NCI-H2081 treated with DMSO at 0.1 percent for 48 hours (cell line): ENCODE results near the gene IFI27L1.

Source experiments
- DNase-seq: peaks from one replicate; lab custom pipeline; 2025; lab: John Stamatoyannopoulos, UW

Gene IFI27L1, protein sequence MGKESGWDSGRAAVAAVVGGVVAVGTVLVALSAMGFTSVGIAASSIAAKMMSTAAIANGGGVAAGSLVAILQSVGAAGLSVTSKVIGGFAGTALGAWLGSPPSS

DNA sequence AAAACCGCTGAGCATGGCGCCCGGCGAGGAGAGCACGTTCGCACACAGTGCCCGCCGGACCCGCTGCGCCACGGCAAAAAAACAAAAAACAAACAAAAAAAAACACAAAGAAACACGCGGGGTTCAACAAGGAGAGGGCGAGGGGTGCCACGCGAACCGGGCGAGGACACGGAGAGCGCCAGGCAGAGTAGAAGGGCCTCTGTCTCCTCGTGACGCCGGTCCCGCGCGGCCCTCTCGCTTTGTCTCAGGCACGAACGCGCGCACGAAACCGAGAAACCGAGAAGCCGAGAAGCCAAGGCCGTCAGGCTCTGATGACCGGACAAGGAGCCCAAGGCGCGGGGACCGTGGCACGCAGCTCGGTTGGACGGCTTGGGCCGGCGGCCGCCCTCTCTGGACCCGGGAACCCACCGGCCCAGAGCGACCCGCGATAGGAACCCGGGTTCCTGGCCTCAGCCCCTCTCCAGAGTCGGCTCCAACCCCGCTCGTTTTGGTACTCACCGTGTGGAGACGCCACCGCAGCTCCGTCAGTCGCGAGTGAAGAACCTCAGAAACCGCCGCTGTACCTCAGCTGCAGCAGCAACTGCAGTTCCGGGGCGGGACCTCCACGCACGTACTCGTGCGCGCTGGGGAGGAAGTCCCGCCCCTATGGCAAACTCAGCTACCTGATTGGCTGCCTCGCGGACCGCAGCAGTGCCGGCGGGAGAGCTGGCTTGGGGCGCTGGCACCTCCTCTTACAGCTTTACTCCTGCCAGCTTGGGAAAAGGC is at the start of gene IFI27L1, which contains the start of gene DDX24:
IFI27L1 (plus strand) TSS at position 690 of the 765 bp plus-strand sequence. CDS start 15,628 bp downstream, outside the sequence.
DDX24 (minus strand) TSS at position 582 of the 765 bp plus-strand sequence. CDS start 1,460 bp downstream, outside the sequence.
- peak; percentile 63 for DNase-seq

DNA sequence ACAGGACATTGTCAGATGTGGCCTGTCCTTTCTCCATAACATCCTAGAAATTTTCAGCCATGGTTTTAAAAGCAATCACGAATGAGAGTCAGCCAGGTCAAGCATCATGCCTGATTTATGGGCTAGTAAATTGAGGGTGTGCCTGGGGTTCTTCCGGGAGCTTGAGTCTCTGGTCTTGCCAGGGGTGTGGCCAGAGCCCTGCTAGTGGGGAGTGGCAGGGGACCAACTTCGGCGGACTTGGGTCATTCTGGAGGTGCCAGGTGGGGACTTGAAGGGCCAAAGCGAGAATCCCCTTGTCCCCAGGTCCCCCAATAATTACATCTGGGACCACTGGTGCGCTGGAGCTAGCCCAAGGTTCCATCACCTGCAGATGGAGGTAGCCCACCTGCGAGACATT is 49.2 kb upstream of the IFI27L1 start:
- DNase-seq, result no peak

DNA sequence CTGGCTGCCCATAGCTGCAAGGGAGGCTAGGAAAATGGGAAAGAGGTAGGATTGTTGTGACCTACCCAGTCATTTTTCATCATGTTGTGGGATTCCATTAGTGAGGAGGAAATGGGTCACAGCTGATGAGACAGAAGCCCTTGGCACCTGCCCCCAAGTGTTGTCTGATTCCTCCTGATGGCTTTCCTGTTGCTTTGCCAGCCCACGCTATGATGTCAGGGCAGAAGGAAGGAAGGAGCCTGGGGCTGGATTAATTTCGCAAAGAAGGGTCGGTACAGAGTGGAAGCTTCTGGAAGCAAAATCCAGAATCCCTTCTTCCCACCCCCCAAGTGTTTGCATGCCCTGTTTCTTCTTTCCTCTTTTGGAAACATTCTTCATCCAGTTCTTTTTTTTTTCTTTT is 46.2 kb upstream of the IFI27L1 start:
- DNase-seq, result no peak

DNA sequence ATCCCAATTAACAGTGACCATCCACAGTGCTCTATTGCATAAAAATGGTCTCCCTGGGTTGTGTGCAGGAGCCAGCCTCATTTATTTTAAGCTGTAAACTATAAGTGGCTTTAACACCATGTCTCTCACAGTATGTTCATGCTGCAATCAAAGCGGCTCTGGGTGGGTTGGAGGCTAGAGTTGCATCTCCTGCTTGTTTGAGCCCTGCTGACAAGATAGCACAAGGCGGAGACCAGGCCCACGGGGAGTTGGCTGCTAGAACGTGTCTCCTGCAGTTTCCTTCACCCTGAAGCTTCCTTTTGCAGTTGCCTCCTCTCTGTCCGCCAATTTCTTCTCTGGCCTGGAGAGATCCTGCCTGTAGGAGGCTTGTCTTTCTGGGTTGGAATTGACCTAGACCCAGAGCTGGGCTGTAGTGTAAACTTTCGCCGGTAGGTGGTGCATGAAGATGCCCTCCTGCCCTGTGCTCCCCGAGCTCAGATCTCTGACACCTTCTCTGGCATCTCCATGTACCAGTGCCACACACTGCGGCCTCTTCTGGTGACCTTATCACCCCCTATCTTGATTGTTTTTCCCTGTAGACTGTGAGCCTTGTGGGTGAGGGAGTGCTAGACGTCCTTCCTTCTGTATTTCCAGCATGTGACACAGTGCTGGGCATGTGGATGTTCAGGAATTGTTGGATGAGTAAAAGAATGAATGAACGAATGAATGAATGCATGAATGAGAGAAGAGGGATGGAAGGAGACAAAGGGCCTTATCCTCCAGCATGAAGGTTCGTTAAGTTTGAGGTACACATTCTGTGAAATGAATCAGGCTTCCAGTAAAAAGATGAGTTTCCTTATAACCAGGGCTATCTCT is 44.6 kb upstream of the IFI27L1 start:
- DNase-seq, result no peak

DNA sequence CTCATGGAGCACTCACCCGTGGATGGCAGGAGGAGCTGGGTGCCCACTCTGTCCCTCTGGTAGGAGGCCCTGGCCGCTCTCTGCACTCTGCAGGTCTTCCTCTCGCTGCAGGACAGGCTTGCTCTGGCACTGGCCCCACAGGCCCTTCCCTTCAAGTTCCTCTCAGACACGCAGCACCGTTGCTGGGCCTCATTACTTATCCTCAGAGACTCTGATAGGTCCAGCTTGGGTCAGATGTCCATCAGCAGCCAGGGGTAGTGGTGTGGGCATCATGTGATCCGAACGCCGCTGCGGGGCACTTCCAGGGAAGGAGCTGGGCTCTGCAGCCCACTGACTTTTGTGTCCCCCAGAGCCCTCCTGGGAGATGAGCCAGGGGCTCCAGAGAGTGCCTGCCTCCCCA is 43.2 kb upstream of the IFI27L1 start:
- DNase-seq, result no peak

DNA sequence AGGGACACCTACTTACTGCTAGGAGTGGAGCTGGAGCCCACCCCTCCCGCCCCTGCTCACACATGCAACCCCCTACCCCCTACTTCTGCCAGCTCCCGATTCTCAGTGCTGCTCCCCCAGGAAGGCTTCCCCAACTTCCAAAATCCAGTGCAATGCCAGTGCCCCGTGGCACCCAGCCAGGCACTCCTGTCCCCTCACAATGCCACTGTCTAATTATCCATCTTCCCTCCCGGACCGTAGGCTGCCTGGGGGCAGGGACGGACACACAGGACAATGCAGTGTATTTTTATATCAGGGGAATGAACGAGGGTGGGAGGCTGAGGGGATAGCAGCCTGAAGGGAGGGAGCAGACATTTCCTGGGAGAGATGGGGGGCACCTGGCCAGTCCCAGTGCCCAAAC is 42.6 kb upstream of the IFI27L1 start:
- no peak for DNase-seq

DNA sequence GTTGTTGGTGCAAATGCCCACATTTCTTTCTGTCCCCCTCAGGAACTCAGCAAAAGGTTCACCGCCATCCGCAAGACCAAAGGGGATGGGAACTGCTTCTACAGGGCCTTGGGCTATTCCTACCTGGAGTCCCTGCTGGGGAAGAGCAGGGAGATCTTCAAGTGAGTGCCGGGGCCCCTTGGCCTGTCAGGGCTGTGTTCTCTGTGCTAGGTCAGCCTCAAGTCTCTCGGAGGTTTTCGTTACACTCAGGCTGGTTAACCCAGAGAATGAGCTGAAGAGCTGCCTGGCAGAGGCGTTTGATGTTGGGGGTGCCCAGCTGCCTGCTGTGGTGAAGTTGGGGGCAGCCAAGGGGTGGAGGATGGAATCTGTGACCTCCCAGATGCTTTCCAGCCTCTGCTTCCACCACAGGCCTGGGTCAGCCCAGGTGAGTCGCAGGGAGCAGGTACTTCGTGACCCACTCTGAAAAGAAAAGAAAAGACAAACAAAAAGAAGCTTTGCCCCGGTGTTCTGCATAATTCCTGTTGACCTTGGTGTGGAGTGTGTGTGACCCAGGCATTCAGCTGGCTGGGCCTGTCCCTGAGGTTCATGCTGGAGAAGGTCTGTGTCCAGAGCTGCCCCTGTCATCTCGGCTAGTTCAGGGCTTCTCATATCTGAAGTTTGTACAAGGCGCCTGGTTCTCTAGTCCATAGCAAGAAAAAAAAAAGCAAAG is 42.0 kb upstream of the IFI27L1 start:
- no peak for DNase-seq

DNA sequence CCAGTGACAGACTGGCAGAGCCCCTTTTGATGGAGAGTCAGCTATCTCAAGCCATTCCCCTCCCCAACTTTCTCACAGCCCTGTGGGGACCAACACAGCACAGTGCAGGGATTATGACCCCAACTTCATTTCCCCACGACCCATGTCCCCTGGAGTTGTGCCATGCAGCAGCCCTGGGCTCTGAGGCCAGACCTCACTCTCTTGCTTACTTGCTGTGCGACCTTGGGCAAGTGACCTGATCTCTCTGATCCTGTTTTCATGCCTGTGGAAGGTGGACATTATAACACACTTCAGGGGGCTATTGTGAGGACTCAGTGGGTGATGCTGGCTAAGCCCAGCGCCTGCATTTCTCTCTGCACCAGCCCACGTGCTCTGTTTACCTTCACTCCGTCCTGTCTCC is 40.9 kb upstream of the IFI27L1 start:
- DNase-seq, result no peak

DNA sequence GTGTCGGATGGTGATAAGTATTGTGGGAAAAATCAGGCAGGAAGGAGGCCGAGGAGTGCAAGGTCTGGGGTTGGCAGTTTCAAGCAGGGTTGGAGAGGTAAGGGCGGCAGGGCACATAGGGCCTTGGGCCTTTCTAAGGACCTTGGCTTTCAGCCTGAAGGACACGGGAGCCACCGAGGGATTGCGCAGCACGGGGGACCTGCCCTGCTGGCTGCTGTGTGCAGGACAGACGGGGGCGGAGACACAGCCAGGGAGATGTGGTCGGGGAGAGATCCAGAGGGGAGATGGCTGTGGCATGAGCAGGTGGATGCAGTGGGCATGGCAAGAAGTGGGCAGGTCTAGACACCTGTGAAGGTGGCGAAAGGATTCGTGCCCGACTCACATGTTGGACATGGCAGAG is 40.3 kb upstream of the IFI27L1 start:
- DNase-seq, result no peak

DNA sequence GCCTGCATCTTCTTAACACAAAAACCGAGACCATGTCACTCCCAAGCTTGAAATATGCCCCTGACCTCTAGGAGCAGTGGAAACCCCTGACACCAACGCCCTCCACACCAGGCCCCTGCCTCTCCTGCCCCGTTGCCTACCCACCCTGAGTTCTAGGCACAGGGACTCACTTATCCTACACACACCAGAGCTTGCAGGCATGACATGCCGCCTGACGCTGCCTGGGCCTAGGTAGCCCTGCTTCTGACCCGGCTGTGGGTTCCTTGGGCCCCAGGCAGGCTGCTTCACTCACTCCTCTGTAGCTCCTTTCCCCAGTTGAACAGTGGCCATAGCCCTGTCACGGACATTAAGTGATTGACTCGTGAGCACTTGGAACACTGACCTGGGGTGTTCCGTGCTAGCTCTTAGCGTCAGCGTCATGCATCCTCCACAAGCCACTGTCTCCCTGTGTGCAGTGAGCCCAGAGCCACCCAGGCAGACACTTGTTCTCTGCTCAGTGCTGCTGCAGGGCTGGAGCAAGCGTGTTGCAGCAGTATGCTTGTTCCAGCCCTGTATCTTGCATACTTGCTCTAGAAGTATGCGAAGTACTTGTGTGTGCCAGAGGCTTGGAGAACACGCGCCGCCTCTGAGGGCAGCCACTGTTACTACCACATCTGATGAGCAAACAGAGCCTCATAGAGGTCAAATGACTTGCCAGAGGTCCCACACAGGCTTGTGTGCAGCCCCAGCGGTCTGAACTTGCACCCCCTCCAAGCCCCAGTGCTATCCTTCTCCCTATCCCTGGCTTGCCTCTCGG is 39.4 kb upstream of the IFI27L1 start:
- DNase-seq, result no peak

DNA sequence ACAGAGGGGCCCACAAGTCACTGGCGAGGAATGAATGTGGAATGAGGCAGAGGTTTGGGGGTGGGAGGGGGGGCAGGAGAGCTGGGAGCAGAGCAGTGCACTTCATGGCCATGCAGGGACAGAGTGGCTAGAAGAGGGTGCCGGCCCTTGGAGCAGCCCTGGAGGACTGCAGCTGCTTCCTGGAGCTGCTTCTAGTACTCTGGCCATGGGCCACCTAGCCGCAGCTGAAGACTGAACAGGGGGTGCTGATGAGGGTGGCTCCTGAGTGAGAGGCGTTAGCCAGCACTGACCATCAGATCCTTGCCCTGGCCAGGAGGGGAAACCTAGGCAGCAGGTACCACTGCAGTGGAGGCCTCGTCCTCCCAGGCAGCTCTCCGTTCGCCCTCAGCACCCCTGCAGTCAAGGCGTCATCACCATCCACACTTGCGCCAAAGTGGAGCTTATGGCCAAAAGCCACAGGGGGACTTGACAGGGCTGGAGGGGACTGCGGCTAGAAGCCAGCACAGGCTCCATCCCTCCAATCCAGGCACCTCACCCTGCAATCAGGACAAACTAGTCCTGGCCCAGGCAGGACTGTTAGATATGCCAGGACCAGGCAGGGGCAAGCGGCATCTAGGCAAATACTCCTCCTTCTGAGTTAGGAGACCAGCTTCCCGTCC is 38.5 kb upstream of the IFI27L1 start:
- no peak for DNase-seq

DNA sequence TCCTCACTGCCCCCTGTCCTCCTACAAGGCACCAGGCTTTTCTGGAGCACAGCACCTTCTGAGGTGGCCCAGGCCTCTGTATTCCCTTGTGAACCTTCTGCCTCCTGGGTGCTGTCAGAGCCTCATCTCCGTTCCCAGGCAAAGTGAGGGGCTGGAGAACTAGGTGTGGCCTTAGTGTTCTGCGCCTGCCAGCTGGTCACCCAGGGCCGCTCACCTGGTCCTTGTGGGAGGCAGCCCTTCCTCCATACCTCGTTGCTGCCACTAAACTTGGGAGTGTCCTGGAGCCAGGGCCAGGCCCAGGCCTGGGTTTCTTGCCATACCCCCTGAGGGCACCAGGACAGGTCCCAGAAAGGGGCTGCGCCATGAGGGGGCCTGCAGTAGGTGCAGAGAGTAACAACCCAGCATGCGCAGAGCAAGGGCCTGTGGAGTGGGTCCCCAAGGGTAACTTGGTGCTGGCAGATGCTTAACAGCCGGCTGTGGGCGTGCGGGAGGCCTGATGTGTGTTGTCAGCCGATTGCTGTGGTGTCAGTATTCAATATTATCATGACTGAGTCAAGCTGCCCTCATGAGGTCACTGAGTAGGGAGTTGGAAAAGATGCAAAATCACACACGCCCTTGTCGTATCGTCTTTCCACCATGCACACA is 37.9 kb upstream of the IFI27L1 start:
- DNase-seq, result no peak

DNA sequence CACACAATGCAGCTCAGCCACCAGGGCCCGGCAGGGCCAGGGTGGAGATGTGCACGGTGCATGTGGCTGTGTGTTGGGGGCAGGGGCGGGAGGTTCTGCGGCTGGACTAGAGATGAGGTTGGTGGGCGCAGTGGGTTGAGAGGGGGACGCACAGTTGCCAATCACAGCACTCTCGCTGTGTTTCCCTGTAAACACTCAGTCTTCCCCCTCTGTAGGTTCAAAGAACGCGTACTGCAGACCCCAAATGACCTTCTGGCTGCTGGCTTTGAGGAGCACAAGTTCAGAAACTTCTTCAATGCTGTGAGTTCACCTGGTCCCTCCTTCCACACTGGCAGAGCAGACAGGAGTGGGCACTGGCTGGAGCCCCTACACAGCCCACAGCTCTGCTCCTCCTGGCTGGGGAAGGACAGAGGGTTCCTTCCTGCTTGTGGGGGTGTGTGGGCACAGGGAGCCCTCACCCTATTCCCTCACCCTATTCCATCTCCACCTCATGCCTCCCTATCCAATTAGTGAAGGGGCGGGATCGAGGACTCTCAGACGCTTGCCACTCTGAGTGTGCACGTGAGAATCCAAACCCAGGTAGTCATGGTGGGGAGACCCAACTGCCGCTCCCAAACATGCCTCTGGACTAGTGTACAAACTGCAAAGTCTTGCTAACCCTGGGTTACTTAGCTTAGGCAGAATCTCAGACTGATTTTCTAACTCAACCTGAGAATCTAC is 37.2 kb upstream of the IFI27L1 start:
- no peak for DNase-seq

DNA sequence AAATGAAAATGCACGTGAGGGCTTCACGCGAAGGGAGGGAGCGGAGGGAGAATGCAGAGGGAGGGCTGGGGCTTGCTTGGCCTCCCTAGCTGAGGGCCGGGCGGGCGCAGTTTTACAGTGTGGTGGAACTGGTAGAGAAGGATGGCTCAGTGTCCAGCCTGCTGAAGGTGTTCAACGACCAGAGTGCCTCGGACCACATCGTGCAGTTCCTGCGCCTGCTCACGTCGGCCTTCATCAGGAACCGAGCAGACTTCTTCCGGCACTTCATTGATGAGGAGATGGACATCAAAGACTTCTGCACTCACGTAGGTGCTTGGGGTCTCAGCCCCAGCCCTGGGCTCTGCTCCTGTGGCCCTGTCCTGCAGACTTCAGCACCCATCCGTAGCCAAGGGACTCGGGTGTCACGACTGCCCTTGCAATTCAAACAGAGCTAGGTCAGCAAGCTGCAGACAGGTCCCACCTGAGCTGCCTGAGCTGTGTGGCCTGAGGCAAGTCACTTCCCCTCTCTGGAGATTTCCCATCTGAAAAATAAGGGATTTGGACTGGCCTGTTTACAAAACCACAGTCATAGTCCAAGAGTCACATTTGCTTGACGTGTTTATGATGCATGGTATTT is 36.5 kb upstream of the IFI27L1 start:
- no peak for DNase-seq

DNA sequence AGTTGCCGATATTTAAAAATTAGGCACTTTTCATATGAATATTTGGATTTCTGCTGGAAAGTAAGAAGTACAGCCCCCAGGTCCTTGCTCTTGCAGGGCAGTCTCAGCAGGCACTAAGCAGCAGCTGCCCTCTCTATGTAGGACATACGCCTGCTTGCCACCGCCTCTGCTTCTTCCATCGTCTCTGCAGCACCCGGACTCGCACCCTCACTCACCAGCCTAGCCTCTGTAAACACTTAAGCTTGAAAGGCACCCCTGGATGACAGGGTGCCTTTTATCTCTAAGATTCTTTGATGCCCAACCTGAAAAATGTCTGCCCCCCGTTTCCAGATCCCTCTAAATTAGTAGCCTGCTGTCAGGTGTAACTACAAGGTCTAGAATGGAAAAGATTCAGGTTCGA is 36.0 kb upstream of the IFI27L1 start:
- DNase-seq, result no peak

DNA sequence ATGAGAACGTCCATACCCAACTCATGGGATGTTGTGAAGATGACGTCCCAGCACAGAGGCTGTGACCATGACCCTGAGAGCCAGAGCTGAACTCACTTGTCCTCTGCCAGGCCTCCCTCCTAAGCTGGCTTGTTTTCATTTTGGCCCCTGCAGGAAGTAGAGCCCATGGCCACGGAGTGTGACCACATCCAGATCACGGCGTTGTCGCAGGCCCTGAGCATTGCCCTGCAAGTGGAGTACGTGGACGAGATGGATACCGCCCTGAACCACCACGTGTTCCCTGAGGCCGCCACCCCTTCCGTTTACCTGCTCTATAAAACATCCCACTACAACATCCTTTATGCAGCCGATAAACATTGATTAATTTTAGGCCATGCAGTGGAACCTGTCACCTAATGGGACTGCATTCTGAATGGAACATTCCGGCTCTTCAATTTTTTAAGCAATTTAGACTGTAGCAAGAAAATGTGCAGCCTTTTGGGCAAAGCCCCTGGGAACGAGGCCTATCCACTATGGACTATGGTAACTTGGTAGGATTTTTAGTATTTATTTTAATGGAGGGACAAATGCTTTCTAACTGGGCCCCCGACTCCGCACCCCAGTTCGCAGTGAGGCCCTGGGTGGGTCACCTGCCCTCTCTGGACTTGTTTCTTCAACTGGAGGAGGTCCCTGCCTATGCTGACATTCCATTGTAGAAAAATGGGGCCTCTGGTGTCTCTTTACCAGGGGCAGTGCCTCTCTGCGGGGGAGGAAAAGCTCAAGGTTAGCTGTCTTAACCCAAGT is 35.4 kb upstream of the IFI27L1 start:
- no peak for DNase-seq

DNA sequence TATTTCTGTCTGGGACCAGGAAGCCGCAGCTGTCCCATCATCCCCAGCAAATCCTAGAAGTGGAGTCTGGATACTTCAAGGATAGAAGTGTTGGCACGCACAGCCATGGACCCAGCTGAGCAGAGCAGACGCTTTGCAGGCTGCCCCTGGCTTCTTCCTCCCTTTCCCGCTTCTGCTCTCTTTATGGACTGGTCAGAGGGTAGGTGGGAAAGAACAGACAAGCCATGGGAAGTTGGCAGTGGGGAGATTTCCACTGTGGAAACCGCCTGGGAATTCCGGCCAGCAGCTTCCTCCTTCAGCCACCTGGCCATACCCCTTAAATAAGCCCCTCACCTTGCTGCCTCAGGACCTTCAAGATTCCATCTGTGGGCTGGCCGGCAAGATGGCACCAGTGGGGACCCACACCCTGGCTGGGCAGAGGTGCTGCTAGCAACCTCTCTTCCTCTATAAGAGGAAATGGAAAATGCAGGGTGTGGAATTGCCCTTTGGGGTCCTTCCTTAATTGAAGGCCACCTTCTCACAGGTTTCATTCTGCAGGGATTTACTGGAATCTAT is 34.3 kb upstream of the IFI27L1 start:
- DNase-seq, result no peak

DNA sequence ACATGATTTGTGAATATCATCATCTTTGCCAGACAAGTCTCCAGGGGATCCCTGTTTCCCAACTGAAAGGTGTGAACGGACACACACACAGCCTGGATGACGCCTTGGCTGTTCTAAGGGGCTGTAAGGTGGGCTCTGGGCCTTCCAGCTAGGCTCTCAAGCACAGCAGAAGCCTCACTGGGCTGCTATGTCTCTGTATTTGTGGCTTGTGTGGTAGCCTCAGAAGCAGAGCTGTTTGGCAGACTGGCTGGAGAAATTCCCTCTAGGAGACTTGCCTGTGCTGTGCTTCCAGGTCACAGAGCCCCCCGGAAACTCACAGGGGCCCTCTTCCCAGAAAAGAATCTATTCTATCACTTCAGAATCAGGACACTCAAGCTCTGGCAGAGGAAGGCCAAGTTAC is 33.5 kb upstream of the IFI27L1 start:
- no peak for DNase-seq
